Activated naive CD8-positive, alpha-beta T cell treated with anti-CD3 and anti-CD28 coated beads, Interleukin-2, amount 10 ng/mL, durations not matched to agents 7 days and 5 days (primary cell): Measurements from ENCODE around the gene MARCHF3. TPM values are rescaled to one million over a fixed set of nuclear protein-coding genes. Genes with fewer than 3 reads are reported as not detected.
"Not testable (repeated sequence)": the region's sequence is repeated elsewhere in the genome, so short reads cannot be mapped to it uniquely, and the experiment has no call there.

Experiments
- ATAC-seq: fragments of 150-1000 bp; cut with Tn5 transposase; one replicate; pipeline ENCODE4 v1.10.0; 2021; ENCODE audit warnings: low read depth, moderate library complexity
- POLR2A ChIA-PET: fragments of 350-600 bp; sonication (Branson Sonifier 250); formaldehyde crosslinking; loops from one replicate; lab custom pipeline; 2021; ENCODE audit warnings: antibody characterized with exemption; lab: Charles Lee
- DNase-seq: peaks from one replicate; pipeline ENCODE4 v3.0.0; 2021
- H3K27ac Mint-ChIP-seq: one replicate; pipeline ENCODE4 v1.8.0; 2022; ENCODE audit warnings: mild to moderate bottlenecking, mixed read lengths
- H3K27me3 Mint-ChIP-seq: one replicate; pipeline ENCODE4 v1.8.0; 2022; ENCODE audit warnings: mild to moderate bottlenecking, moderate library complexity, mixed read lengths
- H3K36me3 Mint-ChIP-seq: one replicate; pipeline ENCODE4 v1.8.0; 2021; ENCODE audit warnings: mild to moderate bottlenecking, mixed read lengths
- H3K4me1 Mint-ChIP-seq: one replicate; pipeline ENCODE4 v1.8.0; 2021; ENCODE audit warnings: mixed read lengths
- H3K4me3 Mint-ChIP-seq: one replicate; pipeline ENCODE4 v1.8.0; 2022; ENCODE audit warnings: mild to moderate bottlenecking, moderate library complexity, mixed read lengths
- H3K9me3 Mint-ChIP-seq: one replicate; pipeline ENCODE4 v1.8.0; 2021; ENCODE audit warnings: mixed read lengths
- total RNA-seq, 2 experiments: library from RNA; stranded (reverse); gene quantifications; one replicate each; pipeline ENCODE4 v1.2.3, GENCODE V29; 2021

The MARCHF3 gene
- total RNA-seq, 2 experiments from 2014 or later, result 2.4 to 2.7 TPM

- Mint-ChIP-seq H3K36me3 (peaks cover 13% of the 10 kb centered on the region), H3K9me3 (no peaks in the 10 kb centered on the region), H3K27ac (no peak overlapping the region), H3K4me3 (no peak overlapping the region), H3K27me3 (no peaks in the 10 kb centered on the region), H3K4me1 (peaks cover 2% of the 10 kb centered on the region)
- ATAC-seq, result no peak
- DNase-seq, result no peak
- POLR2A ChIA-PET, result no interaction called here
Observed at GRCh38 chr5:127061956-127062355, 31.6 kb upstream of the MARCHF3 start.

GRCh38 chr5:127061537-127061936 is 31.2 kb upstream of the MARCHF3 start:
- DNase-seq, result no peak
- Mint-ChIP-seq H3K27ac (no peak overlapping the region), H3K4me3 (no peak overlapping the region), H3K36me3 (peaks cover 14% of the 10 kb centered on the region), H3K4me1 (peaks cover 2% of the 10 kb centered on the region), H3K9me3 (no peaks in the 10 kb centered on the region), H3K27me3 (no peaks in the 10 kb centered on the region)
- ATAC-seq, result no peak
- POLR2A ChIA-PET, result no interaction called here

GRCh38 chr5:127060470-127060985 is 30.2 kb upstream of the MARCHF3 start:
- H3K9me3 Mint-ChIP-seq, result peaks cover 4% of the 10 kb centered on the region
- POLR2A ChIA-PET, result no interaction called here
- DNase-seq, result no peak
- no peak for ATAC-seq
- H3K4me1 Mint-ChIP-seq, result peaks cover 2% of the 10 kb centered on the region
- no peak overlapping the region for H3K27ac Mint-ChIP-seq
- no peak overlapping the region for H3K4me3 Mint-ChIP-seq
- no peaks in the 10 kb centered on the region for H3K27me3 Mint-ChIP-seq
- peaks cover 23% of the 10 kb centered on the region for H3K36me3 Mint-ChIP-seq

GRCh38 chr5:127056896-127057295 is 26.5 kb upstream of the MARCHF3 start:
- ATAC-seq (no peak), DNase-seq (no peak)
- peaks cover 5% of the 10 kb centered on the region for H3K9me3 Mint-ChIP-seq
- peaks cover 36% of the 10 kb centered on the region for H3K36me3 Mint-ChIP-seq
- H3K27me3 Mint-ChIP-seq, result no peaks in the 10 kb centered on the region
- H3K4me1 Mint-ChIP-seq, result peaks cover 4% of the 10 kb centered on the region
- POLR2A ChIA-PET, result no interaction called here
- H3K4me3 Mint-ChIP-seq, result no peak overlapping the region
- no peak overlapping the region for H3K27ac Mint-ChIP-seq

- Mint-ChIP-seq H3K4me1 (peaks cover 4% of the 10 kb centered on the region), H3K4me3 (no peak overlapping the region), H3K9me3 (peaks cover 5% of the 10 kb centered on the region), H3K27ac (no peak overlapping the region), H3K36me3 (peaks cover 38% of the 10 kb centered on the region), H3K27me3 (no peaks in the 10 kb centered on the region)
- POLR2A ChIA-PET, result interaction anchor here (0.9 kb wide), 1 partner anchor 202 kb away, joined by 3 read pairs; no protein-coding TSS in a partner anchor
- ATAC-seq (no peak), DNase-seq (no peak)
Observed at GRCh38 chr5:127055880-127056653, 25.7 kb upstream of the MARCHF3 start.

GRCh38 chr5:127053551-127053950 is 23.2 kb upstream of the MARCHF3 start:
- not testable (repeated sequence) for DNase-seq

GRCh38 chr5:127053049-127053448 is 22.7 kb upstream of the MARCHF3 start:
- Mint-ChIP-seq H3K27ac (no peak overlapping the region), H3K27me3 (no peaks in the 10 kb centered on the region), H3K36me3 (peaks cover 34% of the 10 kb centered on the region), H3K4me1 (peaks cover 2% of the 10 kb centered on the region), H3K4me3 (no peak overlapping the region), H3K9me3 (peaks cover 5% of the 10 kb centered on the region)
- ATAC-seq, result no peak
- DNase-seq, result no peak
- POLR2A ChIA-PET, result no interaction called here

More at GRCh38 chr5:127053551-127053950, 23.2 kb upstream of the MARCHF3 start:
- H3K27me3 Mint-ChIP-seq, H3K27ac Mint-ChIP-seq, POLR2A ChIA-PET, ATAC-seq, H3K4me3 Mint-ChIP-seq, H3K9me3 Mint-ChIP-seq, H3K4me1 Mint-ChIP-seq: not testable (repeated sequence)
- peaks cover 35% of the 10 kb centered on the region for H3K36me3 Mint-ChIP-seq

- no peak for DNase-seq
- no peaks in the 10 kb centered on the region for H3K27me3 Mint-ChIP-seq
- H3K4me1 Mint-ChIP-seq, result peaks cover 2% of the 10 kb centered on the region
- no peak overlapping the region for H3K27ac Mint-ChIP-seq
- H3K4me3 Mint-ChIP-seq, result no peak overlapping the region
- peaks cover 30% of the 10 kb centered on the region for H3K36me3 Mint-ChIP-seq
- peaks cover 5% of the 10 kb centered on the region for H3K9me3 Mint-ChIP-seq
- no peak for ATAC-seq
- POLR2A ChIA-PET, result no interaction called here
Observed at GRCh38 chr5:127051591-127051990, 21.2 kb upstream of the MARCHF3 start.

- no peak for ATAC-seq
Observed at GRCh38 chr5:127046343-127047072, 16.1 kb upstream of the MARCHF3 start.

GRCh38 chr5:127042593-127042992 is 12.2 kb upstream of the MARCHF3 start:
- Mint-ChIP-seq H3K9me3 (no peaks in the 10 kb centered on the region), H3K27me3 (no peaks in the 10 kb centered on the region), H3K36me3 (no peaks in the 10 kb centered on the region), H3K27ac (no peak overlapping the region), H3K4me3 (no peak overlapping the region), H3K4me1 (peaks cover 2% of the 10 kb centered on the region)
- ATAC-seq, result no peak
- POLR2A ChIA-PET, result no interaction called here
- no peak for DNase-seq

More at GRCh38 chr5:127046343-127047072, 16.1 kb upstream of the MARCHF3 start:
- DNase-seq, result no peak
- no peaks in the 10 kb centered on the region for H3K27me3 Mint-ChIP-seq
- H3K9me3 Mint-ChIP-seq, result no peaks in the 10 kb centered on the region
- no peak overlapping the region for H3K4me3 Mint-ChIP-seq
- H3K4me1 Mint-ChIP-seq, result no peaks in the 10 kb centered on the region
- POLR2A ChIA-PET, result no interaction called here
- no peak overlapping the region for H3K27ac Mint-ChIP-seq
- H3K36me3 Mint-ChIP-seq, result peaks cover 3% of the 10 kb centered on the region

GRCh38 chr5:127041571-127041970 is 11.2 kb upstream of the MARCHF3 start:
- Mint-ChIP-seq H3K4me1 (peaks cover 2% of the 10 kb centered on the region), H3K36me3 (no peaks in the 10 kb centered on the region), H3K9me3 (no peaks in the 10 kb centered on the region), H3K4me3 (no peak overlapping the region), H3K27ac (no peak overlapping the region), H3K27me3 (no peaks in the 10 kb centered on the region)
- ATAC-seq (no peak), DNase-seq (no peak)
- POLR2A ChIA-PET, result no interaction called here

- POLR2A ChIA-PET, result no interaction called here
- peak overlapping the region; percentile 22 for H3K27ac Mint-ChIP-seq
Observed at GRCh38 chr5:127040796-127041520, 10.6 kb upstream of the MARCHF3 start.

GRCh38 chr5:127038550-127038949 is 8.2 kb upstream of the MARCHF3 start:
- POLR2A ChIA-PET, result no interaction called here
- no peak for DNase-seq
- Mint-ChIP-seq H3K9me3 (no peaks in the 10 kb centered on the region), H3K36me3 (no peaks in the 10 kb centered on the region), H3K4me3 (no peak overlapping the region), H3K27ac (no peak overlapping the region), H3K4me1 (peaks cover 2% of the 10 kb centered on the region), H3K27me3 (peaks cover 8% of the 10 kb centered on the region)
- ATAC-seq, result no peak

More at GRCh38 chr5:127040796-127041520, 10.6 kb upstream of the MARCHF3 start:
- peaks cover 4% of the 10 kb centered on the region for H3K27me3 Mint-ChIP-seq
- DNase-seq (no peak), ATAC-seq (no peak)
- peaks cover 2% of the 10 kb centered on the region for H3K4me1 Mint-ChIP-seq
- H3K36me3 Mint-ChIP-seq, result no peaks in the 10 kb centered on the region
- H3K4me3 Mint-ChIP-seq, result no peak overlapping the region
- H3K9me3 Mint-ChIP-seq, result no peaks in the 10 kb centered on the region
